OCI-LY3 (cell line): ENCODE measurements around the gene S100A16.

Experiments
- H2AFZ ChIP-seq: fragments of 200-600, 300-600 bp; shearing (Covaris generic); 2 replicates; pipeline ENCODE4 v1.6.0; 2014; ENCODE audit warnings: antibody characterized with exemption, low read depth, low read length
- H3K27ac ChIP-seq: fragments of 200-600, 300-600 bp; sonication (generic); 2 replicates; pipeline ENCODE4 v1.5.1; 2014; ENCODE audit warnings: mild to moderate bottlenecking, low read length, moderate library complexity, mixed read lengths
- H3K27me3 ChIP-seq: fragments of 200-600, 300-600 bp; sonication (generic); 2 replicates; pipeline ENCODE4 v1.6.1; 2014; ENCODE audit warnings: low read depth, low read length, mixed read lengths
- H3K36me3 ChIP-seq: fragments of 200-600, 300-600 bp; sonication (generic); replicated peaks from 2 replicates; pipeline ENCODE3; 2014; ENCODE audit warnings: low read depth, low read length, mixed read lengths
- H3K4me1 ChIP-seq: fragments of 300-600, 200-600 bp; sonication (generic); 2 replicates; pipeline ENCODE4 v1.6.1; 2014; ENCODE audit warnings: low read length, mixed read lengths
- H3K4me2 ChIP-seq: fragments of 200-600, 300-600 bp; sonication (generic); 2 replicates; pipeline ENCODE4 v1.6.1; 2014; ENCODE audit warnings: low read length, mixed read lengths
- H3K4me3 ChIP-seq: fragments of 300-600, 200-600 bp; sonication (generic); 2 replicates; pipeline ENCODE4 v1.5.1; 2014; ENCODE audit warnings: antibody characterized with exemption, mild to moderate bottlenecking, low read length, moderate library complexity
- H3K79me2 ChIP-seq: fragments of 300-600, 200-600 bp; shearing (Covaris generic); 2 replicates; pipeline ENCODE4 v1.6.1; 2014; ENCODE audit warnings: mild to moderate bottlenecking, low read length, mixed read lengths
- H3K9ac ChIP-seq: fragments of 300-600, 200-600 bp; shearing (Covaris generic); 2 replicates; pipeline ENCODE4 v1.6.0; 2014; ENCODE audit warnings: mild to moderate bottlenecking, low read length, moderate library complexity
- H3K9me3 ChIP-seq: fragments of 200-600, 300-600 bp; shearing (Covaris generic); 2 replicates; pipeline ENCODE4 v1.6.1; 2014; ENCODE audit warnings: low read length, mixed read lengths; ENCODE audit not compliant: insufficient read depth
- H4K20me1 ChIP-seq: fragments of 200-600, 300-600 bp; sonication (generic); 2 replicates; pipeline ENCODE4 v1.6.1; 2016; ENCODE audit warnings: low read length, mixed read lengths; ENCODE audit not compliant: insufficient read depth
- EZH2phosphoT487 ChIP-seq: fragments of 200-600 bp; shearing (Covaris generic); IDR thresholded peaks from 2 replicates; pipeline ENCODE4 v1.6.1; 2018; ENCODE audit warnings: antibody characterized with exemption, mixed run types, low read depth
- TF ChIP-seq, protein P1 (sequence below): fragments of 200-600, 300-600 bp; sonication (generic); IDR thresholded peaks from 2 replicates; pipeline ENCODE4 v1.5.1; 2014; ENCODE audit warnings: antibody characterized with exemption, low read length, low read depth

S100A16 gene

DNA sequence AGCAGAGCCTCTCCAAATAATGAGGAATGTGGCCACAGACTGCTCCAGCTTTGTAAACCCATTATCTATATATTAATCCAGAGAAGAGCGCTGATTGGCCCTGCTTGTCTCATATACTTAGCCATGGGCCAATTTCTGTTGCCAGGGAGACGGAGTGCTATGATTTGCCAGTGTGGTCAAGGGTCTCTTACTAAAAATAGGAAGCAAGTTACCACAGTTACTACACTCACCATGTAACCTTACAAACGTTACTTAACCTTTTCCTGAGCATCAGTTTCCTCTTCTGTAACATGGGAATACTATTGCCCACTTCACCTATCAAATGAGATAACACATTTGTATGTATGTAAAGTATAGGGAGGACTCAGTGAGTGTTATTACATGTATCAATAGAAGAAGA lies 39.6 kb downstream of the S100A16 start:
- H4K20me1 ChIP-seq = no peaks in the 10 kb centered on the region
- H2AFZ ChIP-seq = peak overlapping the region; percentile 53
- no peak for TF ChIP-seq EZH2phosphoT487
- TF ChIP-seq, protein P1, sequence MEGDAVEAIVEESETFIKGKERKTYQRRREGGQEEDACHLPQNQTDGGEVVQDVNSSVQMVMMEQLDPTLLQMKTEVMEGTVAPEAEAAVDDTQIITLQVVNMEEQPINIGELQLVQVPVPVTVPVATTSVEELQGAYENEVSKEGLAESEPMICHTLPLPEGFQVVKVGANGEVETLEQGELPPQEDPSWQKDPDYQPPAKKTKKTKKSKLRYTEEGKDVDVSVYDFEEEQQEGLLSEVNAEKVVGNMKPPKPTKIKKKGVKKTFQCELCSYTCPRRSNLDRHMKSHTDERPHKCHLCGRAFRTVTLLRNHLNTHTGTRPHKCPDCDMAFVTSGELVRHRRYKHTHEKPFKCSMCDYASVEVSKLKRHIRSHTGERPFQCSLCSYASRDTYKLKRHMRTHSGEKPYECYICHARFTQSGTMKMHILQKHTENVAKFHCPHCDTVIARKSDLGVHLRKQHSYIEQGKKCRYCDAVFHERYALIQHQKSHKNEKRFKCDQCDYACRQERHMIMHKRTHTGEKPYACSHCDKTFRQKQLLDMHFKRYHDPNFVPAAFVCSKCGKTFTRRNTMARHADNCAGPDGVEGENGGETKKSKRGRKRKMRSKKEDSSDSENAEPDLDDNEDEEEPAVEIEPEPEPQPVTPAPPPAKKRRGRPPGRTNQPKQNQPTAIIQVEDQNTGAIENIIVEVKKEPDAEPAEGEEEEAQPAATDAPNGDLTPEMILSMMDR = no peak
- H3K4me1 ChIP-seq = peaks cover 38% of the 10 kb centered on the region
- H3K27ac ChIP-seq = peak overlapping the region; percentile 50
- peak overlapping the region; percentile 40; the same call in 1 of the 2 replicates for H3K9ac ChIP-seq
- H3K79me2 ChIP-seq = no peaks in the 10 kb centered on the region
- H3K36me3 ChIP-seq = no peaks in the 10 kb centered on the region
- H3K27me3 ChIP-seq = 0 out of 2 replicates have a peak, but pooled peaks cover 5% of the 10 kb centered on the region
- H3K4me3 ChIP-seq = no peak overlapping the region
- peak overlapping the region; percentile 65; the same call in 1 of the 2 replicates for H3K4me2 ChIP-seq
- H3K9me3 ChIP-seq = no peaks in the 10 kb centered on the region

DNA sequence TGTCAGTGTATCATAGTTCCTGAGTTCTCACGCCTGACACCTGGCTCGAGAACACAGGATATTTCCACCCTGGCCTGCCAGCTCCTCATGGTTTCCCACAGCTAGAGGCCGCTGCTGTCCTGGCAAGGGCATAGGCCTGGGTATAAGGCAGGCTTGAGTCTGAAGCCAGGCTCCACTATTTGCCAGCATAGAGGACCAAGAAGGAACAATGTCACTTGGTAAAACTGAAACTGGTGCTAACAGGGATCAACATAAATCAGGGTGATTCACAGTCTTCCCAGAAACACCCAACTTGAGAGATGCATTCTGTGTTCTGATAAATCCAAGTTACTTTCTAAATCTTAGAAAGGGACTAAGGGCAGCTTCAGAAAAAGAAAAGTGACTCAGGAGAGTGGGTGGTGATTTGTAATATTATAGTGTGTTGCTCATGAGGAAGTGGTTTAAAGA lies 40.3 kb downstream of the S100A16 start:
- Histone ChIP-seq H3K27me3 (0 out of 2 replicates have a peak, but pooled peaks cover 5% of the 10 kb centered on the region), H4K20me1 (no peaks in the 10 kb centered on the region), H3K36me3 (no peaks in the 10 kb centered on the region), H3K4me1 (peaks cover 43% of the 10 kb centered on the region), H3K79me2 (no peaks in the 10 kb centered on the region), H2AFZ (peak overlapping the region; percentile 53), H3K4me2 (peak overlapping the region; percentile 65), H3K9ac (peak overlapping the region; percentile 40), H3K9me3 (no peaks in the 10 kb centered on the region), H3K27ac (peak overlapping the region; percentile 50), H3K4me3 (peak overlapping the region; percentile 18; the same call in 1 of the 2 replicates)
- no peak for TF ChIP-seq EZH2phosphoT487
- TF ChIP-seq, protein P1 = peak; percentile 99

DNA sequence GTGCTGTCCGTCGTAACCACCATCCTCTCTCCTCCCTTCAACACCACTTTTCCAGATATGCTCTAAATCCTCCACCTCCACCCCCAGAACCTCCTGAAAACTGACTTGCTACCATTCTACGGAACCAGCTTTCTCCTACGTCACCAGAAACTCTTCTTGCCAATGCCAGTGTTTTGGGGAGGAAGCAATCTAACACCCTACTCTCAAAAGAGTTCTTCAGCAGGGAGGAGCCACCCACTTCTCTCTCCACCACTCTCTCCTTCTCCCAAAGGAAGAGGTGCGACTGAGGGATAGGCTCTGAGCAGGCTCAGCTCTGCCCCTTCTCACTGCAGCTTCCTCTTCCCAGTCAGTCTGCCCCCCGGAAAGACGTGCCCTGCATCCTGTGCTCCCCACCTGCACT lies 41.2 kb downstream of the S100A16 start:
- no peaks in the 10 kb centered on the region for H3K79me2 ChIP-seq
- H3K36me3 ChIP-seq = no peaks in the 10 kb centered on the region
- H3K27ac ChIP-seq = no peak overlapping the region
- no peaks in the 10 kb centered on the region for H4K20me1 ChIP-seq
- peaks cover 41% of the 10 kb centered on the region for H3K4me1 ChIP-seq
- H3K27me3 ChIP-seq = 0 out of 2 replicates have a peak, but pooled peaks cover 5% of the 10 kb centered on the region
- no peak overlapping the region for H3K9ac ChIP-seq
- H2AFZ ChIP-seq = peak overlapping the region; percentile 61; the same call in 1 of the 2 replicates
- peak overlapping the region; percentile 65 for H3K4me2 ChIP-seq
- no peak overlapping the region for H3K4me3 ChIP-seq
- no peak for TF ChIP-seq EZH2phosphoT487
- TF ChIP-seq, protein P1 = no peak
- no peaks in the 10 kb centered on the region for H3K9me3 ChIP-seq

DNA sequence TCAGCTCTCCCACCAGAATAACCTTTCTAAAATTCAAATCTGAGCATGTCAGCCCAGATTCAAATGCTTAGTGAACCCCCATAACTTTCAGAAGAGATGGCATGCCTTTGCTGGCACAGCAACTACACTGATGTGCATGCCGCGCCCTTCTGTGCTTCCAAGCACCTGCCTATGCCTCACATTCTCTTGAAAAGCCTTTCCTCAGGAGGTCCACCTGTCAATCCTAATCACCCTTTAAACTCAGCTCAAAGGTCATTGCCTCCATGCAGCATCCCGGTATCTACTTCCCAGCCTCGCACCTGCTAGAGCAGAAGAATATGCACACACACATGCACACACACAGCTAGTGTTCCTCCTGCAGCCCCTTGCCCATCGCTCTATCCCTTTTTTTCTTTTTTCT lies 42.1 kb downstream of the S100A16 start:
- Histone ChIP-seq H3K27ac (no peak overlapping the region), H4K20me1 (no peaks in the 10 kb centered on the region), H2AFZ (no peak overlapping the region), H3K4me2 (no peak overlapping the region), H3K4me1 (peaks cover 48% of the 10 kb centered on the region), H3K79me2 (no peaks in the 10 kb centered on the region), H3K27me3 (0 out of 2 replicates have a peak, but pooled peaks cover 5% of the 10 kb centered on the region), H3K9me3 (no peaks in the 10 kb centered on the region), H3K36me3 (no peaks in the 10 kb centered on the region), H3K4me3 (no peak overlapping the region), H3K9ac (no peak overlapping the region)
- TF ChIP-seq, protein P1 = no peak
- no peak for TF ChIP-seq EZH2phosphoT487
